HG02885 (cell line): ENCODE measurements around the gene SLC12A8.

Experiments
- ATAC-seq: cut with Tn5 transposase; IDR thresholded peaks from one replicate; pipeline ENCODE4 v1.9.1; 2021; ENCODE audit warnings: mild to moderate bottlenecking; ENCODE audit not compliant: unreplicated experiment, poor library complexity

The SLC12A8 gene

GRCh38 chr3:125118600-125118999 is 93.9 kb downstream of the SLC12A8 start:
- ATAC-seq = no peak

- no peak for ATAC-seq
Measured at GRCh38 chr3:125117631-125118191, 94.8 kb downstream of the SLC12A8 start.

- ATAC-seq = no peak
Measured at GRCh38 chr3:125116311-125117080, 96.1 kb downstream of the SLC12A8 start.

- no peak for ATAC-seq
Measured at GRCh38 chr3:125115640-125116039, 96.9 kb downstream of the SLC12A8 start.

GRCh38 chr3:125112981-125113380 is 99.6 kb downstream of the SLC12A8 start:
- no peak for ATAC-seq

GRCh38 chr3:125110876-125111480 is 101.6 kb downstream of the SLC12A8 start:
- ATAC-seq = no peak

GRCh38 chr3:125110016-125110875 is 102.3 kb downstream of the SLC12A8 start:
- ATAC-seq = no peak

- no peak for ATAC-seq
Measured at GRCh38 chr3:125109536-125109925, 103.0 kb downstream of the SLC12A8 start.

GRCh38 chr3:125108833-125109535 is 103.6 kb downstream of the SLC12A8 start:
- ATAC-seq = no peak

- peak; percentile 54 for ATAC-seq
Measured at GRCh38 chr3:125107861-125108567, 104.5 kb downstream of the SLC12A8 start.

- ATAC-seq = no peak
Measured at GRCh38 chr3:125107363-125107762, 105.2 kb downstream of the SLC12A8 start.

GRCh38 chr3:125105116-125105515 is 107.4 kb downstream of the SLC12A8 start:
- ATAC-seq = no peak

GRCh38 chr3:125104639-125105038 is 107.9 kb downstream of the SLC12A8 start:
- ATAC-seq = no peak

GRCh38 chr3:125103406-125103805 is 109.1 kb downstream of the SLC12A8 start:
- no peak for ATAC-seq

- no peak for ATAC-seq
Measured at GRCh38 chr3:125102470-125102869, 110.1 kb downstream of the SLC12A8 start.

- no peak for ATAC-seq
Measured at GRCh38 chr3:125098611-125099291, 113.8 kb downstream of the SLC12A8 start.

- no peak for ATAC-seq
Measured at GRCh38 chr3:125090649-125091048, 121.9 kb downstream of the SLC12A8 start.

- ATAC-seq = no peak
Measured at GRCh38 chr3:125087768-125088391, 124.7 kb downstream of the SLC12A8 start.

GRCh38 chr3:125085166-125085565 is 127.4 kb downstream of the SLC12A8 start:
- ATAC-seq = no peak
